ENCODE results near the gene PLEKHM2.
"Not testable (repeated sequence)": the region's sequence is repeated elsewhere in the genome, so short reads cannot be mapped to it uniquely, and the experiment has no call there.

Gene PLEKHM2

DNA sequence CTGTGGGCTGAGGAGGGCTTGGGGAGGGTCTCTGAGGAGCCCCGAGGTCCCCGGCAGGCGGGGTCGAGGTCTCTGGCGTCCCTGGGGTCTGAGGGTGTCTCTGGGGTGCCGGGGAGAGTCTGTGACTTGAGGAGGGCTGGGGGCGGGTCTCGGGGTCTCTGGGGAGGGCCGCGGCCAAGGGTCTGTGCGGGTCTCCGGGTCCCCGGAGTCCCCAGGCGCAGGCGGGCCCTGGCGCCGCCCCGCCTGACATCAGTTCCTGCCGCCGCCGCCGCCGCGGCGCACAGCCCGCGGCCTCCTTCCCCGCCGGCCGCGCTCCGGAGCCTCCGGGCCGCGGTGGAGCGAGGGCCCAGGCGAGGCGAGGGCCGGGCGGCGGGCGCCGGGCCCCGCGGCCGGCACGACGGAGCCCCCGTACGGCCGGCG lies at the start of gene PLEKHM2:
TSS of gene PLEKHM2 (plus strand) at position 279 of the 420 bp plus-strand sequence. CDS start 239 bp downstream, outside the sequence.
- peaks cover 51% of the 10 kb centered on the region for H3K79me2 ChIP-seq (ENCODE audit: control insufficient read depth, insufficient read depth, low read length, unreplicated experiment)
- peaks cover 5% of the 10 kb centered on the region; the same call in 1 of the 2 replicates for H3K36me3 ChIP-seq (ENCODE audit: insufficient read depth, low read length)
- peak within 1 kb of the TSS; percentile 97 for H3K4me3 ChIP-seq (ENCODE audit: low read depth, low read length)
- peak within 1 kb of the TSS; percentile 86 for H3K27ac ChIP-seq (ENCODE audit: low read depth, low read length)
- peak within 1 kb of the TSS; percentile 94 for H2AFZ ChIP-seq (ENCODE audit: low read length, unreplicated experiment)
- H3K4me1 ChIP-seq (ENCODE audit: control insufficient read depth, insufficient read depth, low read length, unreplicated experiment): peaks cover 39% of the 10 kb centered on the region
- H3K27me3 ChIP-seq (ENCODE audit: insufficient read depth, low read length): no peaks in the 10 kb centered on the region

- Histone ChIP-seq H3K36me3 (ENCODE audit: insufficient read depth, low read length) (peaks cover 23% of the 10 kb centered on the region), H3K4me1 (ENCODE audit: control insufficient read depth, insufficient read depth, low read length, unreplicated experiment) (no peaks in the 10 kb centered on the region), H3K27ac (ENCODE audit: low read depth, low read length) (no peak overlapping the region), H3K79me2 (ENCODE audit: control insufficient read depth, insufficient read depth, low read length, unreplicated experiment) (no peaks in the 10 kb centered on the region), H3K4me3 (ENCODE audit: low read depth, low read length) (no peak overlapping the region), H2AFZ (ENCODE audit: low read length, unreplicated experiment) (no peak overlapping the region), H3K27me3 (ENCODE audit: insufficient read depth, low read length) (no peaks in the 10 kb centered on the region)
Observed at GRCh38 chr1:15636436-15636835, 47.7 kb upstream of the PLEKHM2 start.

DNA sequence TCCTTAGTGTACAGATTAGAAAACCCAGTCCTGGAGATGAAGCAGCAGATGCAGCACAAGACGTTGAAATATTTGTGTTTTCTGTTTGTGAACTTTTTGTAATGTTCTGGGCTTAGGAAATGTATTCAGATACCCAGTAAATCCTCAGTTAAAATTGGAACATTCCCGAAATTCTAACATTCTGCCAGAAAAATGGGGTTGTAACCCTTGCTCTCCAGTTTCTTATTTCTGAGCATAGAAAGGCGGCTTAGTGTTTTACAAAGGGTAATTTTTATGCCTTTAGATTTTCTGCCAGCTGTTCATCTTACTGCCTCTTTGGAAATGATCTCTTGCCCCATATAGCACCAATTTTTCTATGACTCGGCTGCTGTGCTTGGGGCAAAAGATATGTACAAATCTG lies 46.3 kb upstream of the PLEKHM2 start:
- Histone ChIP-seq H3K27ac (ENCODE audit: low read depth, low read length) (no peak overlapping the region), H3K79me2 (ENCODE audit: control insufficient read depth, insufficient read depth, low read length, unreplicated experiment) (no peaks in the 10 kb centered on the region), H3K4me1 (ENCODE audit: control insufficient read depth, insufficient read depth, low read length, unreplicated experiment) (no peaks in the 10 kb centered on the region), H3K27me3 (ENCODE audit: insufficient read depth, low read length) (no peaks in the 10 kb centered on the region), H2AFZ (ENCODE audit: low read length, unreplicated experiment) (no peak overlapping the region), H3K4me3 (ENCODE audit: low read depth, low read length) (no peak overlapping the region), H3K36me3 (ENCODE audit: insufficient read depth, low read length) (peaks cover 21% of the 10 kb centered on the region)

- Histone ChIP-seq H3K4me1 (ENCODE audit: control insufficient read depth, insufficient read depth, low read length, unreplicated experiment) (no peaks in the 10 kb centered on the region), H2AFZ (ENCODE audit: low read length, unreplicated experiment) (no peak overlapping the region), H3K4me3 (ENCODE audit: low read depth, low read length) (no peak overlapping the region), H3K36me3 (ENCODE audit: insufficient read depth, low read length) (peaks cover 16% of the 10 kb centered on the region), H3K27me3 (ENCODE audit: insufficient read depth, low read length) (no peaks in the 10 kb centered on the region), H3K27ac (ENCODE audit: low read depth, low read length) (no peak overlapping the region), H3K79me2 (ENCODE audit: control insufficient read depth, insufficient read depth, low read length, unreplicated experiment) (no peaks in the 10 kb centered on the region)
Observed at GRCh38 chr1:15639262-15639661, 44.9 kb upstream of the PLEKHM2 start.

- Histone ChIP-seq H3K27me3 (ENCODE audit: insufficient read depth, low read length) (no peaks in the 10 kb centered on the region), H3K4me3 (ENCODE audit: low read depth, low read length) (no peak overlapping the region), H2AFZ (ENCODE audit: low read length, unreplicated experiment) (no peak overlapping the region), H3K27ac (ENCODE audit: low read depth, low read length) (no peak overlapping the region), H3K79me2 (ENCODE audit: control insufficient read depth, insufficient read depth, low read length, unreplicated experiment) (no peaks in the 10 kb centered on the region), H3K4me1 (ENCODE audit: control insufficient read depth, insufficient read depth, low read length, unreplicated experiment) (no peaks in the 10 kb centered on the region), H3K36me3 (ENCODE audit: insufficient read depth, low read length) (peaks cover 15% of the 10 kb centered on the region)
Observed at GRCh38 chr1:15639931-15640330, 44.2 kb upstream of the PLEKHM2 start.

- no peak overlapping the region for H2AFZ ChIP-seq (ENCODE audit: low read length, unreplicated experiment)
- no peaks in the 10 kb centered on the region for H3K4me1 ChIP-seq (ENCODE audit: control insufficient read depth, insufficient read depth, low read length, unreplicated experiment)
- H3K27ac ChIP-seq (ENCODE audit: low read depth, low read length): no peak overlapping the region
- H3K79me2 ChIP-seq (ENCODE audit: control insufficient read depth, insufficient read depth, low read length, unreplicated experiment): peaks cover 2% of the 10 kb centered on the region
- no peaks in the 10 kb centered on the region for H3K27me3 ChIP-seq (ENCODE audit: insufficient read depth, low read length)
- peaks cover 15% of the 10 kb centered on the region for H3K36me3 ChIP-seq (ENCODE audit: insufficient read depth, low read length)
- no peak overlapping the region for H3K4me3 ChIP-seq (ENCODE audit: low read depth, low read length)
Observed at GRCh38 chr1:15640667-15641066, 43.5 kb upstream of the PLEKHM2 start.

DNA sequence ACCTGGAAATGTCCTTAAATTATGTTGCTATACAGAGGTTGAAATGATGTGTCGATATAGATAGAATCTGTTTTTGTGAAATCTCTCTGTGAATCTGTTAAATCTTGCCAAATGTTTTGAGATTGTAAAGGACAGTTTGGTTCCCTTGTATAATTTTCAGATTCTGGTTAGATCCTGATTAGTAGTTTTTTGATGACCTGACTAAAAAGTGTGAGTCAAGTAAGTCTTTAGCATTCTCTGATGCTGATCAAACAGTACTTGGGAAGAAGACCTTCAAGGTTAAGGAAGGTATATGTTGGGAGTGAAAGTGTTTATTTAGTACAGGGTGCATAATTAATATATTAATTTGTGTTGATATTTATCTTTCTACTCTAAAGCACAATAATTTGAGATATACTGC lies 34.2 kb upstream of the PLEKHM2 start:
- Histone ChIP-seq H3K36me3 (ENCODE audit: insufficient read depth, low read length) (peaks cover 12% of the 10 kb centered on the region), H2AFZ (ENCODE audit: low read length, unreplicated experiment) (no peak overlapping the region), H3K79me2 (ENCODE audit: control insufficient read depth, insufficient read depth, low read length, unreplicated experiment) (peaks cover 2% of the 10 kb centered on the region), H3K27me3 (ENCODE audit: insufficient read depth, low read length) (no peaks in the 10 kb centered on the region), H3K27ac (ENCODE audit: low read depth, low read length) (no peak overlapping the region), H3K4me3 (ENCODE audit: low read depth, low read length) (no peak overlapping the region), H3K4me1 (ENCODE audit: control insufficient read depth, insufficient read depth, low read length, unreplicated experiment) (peaks cover 9% of the 10 kb centered on the region)

GRCh38 chr1:15650433-15650832 lies 33.7 kb upstream of the PLEKHM2 start:
- Histone ChIP-seq H3K4me1 (ENCODE audit: control insufficient read depth, insufficient read depth, low read length, unreplicated experiment) (peaks cover 9% of the 10 kb centered on the region), H3K79me2 (ENCODE audit: control insufficient read depth, insufficient read depth, low read length, unreplicated experiment) (no peaks in the 10 kb centered on the region), H3K4me3 (ENCODE audit: low read depth, low read length) (no peak overlapping the region), H2AFZ (ENCODE audit: low read length, unreplicated experiment) (no peak overlapping the region), H3K27ac (ENCODE audit: low read depth, low read length) (no peak overlapping the region), H3K27me3 (ENCODE audit: insufficient read depth, low read length) (no peaks in the 10 kb centered on the region), H3K36me3 (ENCODE audit: insufficient read depth, low read length) (peaks cover 12% of the 10 kb centered on the region)

DNA sequence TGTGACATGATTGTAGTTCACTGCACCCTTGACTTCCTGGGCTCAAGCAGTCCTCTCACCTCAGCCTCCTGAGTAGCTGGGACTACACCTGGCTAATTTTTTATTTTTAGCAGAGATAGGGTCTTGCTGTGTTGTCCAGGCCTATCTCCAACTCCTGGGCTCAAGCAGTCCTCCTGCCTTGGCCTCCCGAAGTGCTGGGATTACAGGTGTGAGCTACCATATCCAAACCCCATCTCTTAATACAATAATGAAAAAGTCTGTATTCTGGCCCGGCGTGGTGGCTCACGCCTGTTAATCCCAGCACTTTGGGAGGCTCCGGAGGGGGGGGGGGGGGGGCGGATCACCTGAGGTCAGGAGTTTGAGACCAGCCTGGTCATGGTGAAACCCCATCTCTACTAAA lies 32.0 kb upstream of the PLEKHM2 start:
- H3K79me2 ChIP-seq (ENCODE audit: control insufficient read depth, insufficient read depth, low read length, unreplicated experiment); H2AFZ ChIP-seq (ENCODE audit: low read length, unreplicated experiment); H3K4me3 ChIP-seq (ENCODE audit: low read depth, low read length); H3K27me3 ChIP-seq (ENCODE audit: insufficient read depth, low read length); H3K4me1 ChIP-seq (ENCODE audit: control insufficient read depth, insufficient read depth, low read length, unreplicated experiment); H3K27ac ChIP-seq (ENCODE audit: low read depth, low read length): not testable (repeated sequence)
- H3K36me3 ChIP-seq (ENCODE audit: insufficient read depth, low read length): peaks cover 23% of the 10 kb centered on the region

- Histone ChIP-seq H3K79me2 (ENCODE audit: control insufficient read depth, insufficient read depth, low read length, unreplicated experiment) (no peaks in the 10 kb centered on the region), H3K36me3 (ENCODE audit: insufficient read depth, low read length) (peaks cover 32% of the 10 kb centered on the region), H2AFZ (ENCODE audit: low read length, unreplicated experiment) (no peak overlapping the region), H3K4me3 (ENCODE audit: low read depth, low read length) (no peak overlapping the region), H3K4me1 (ENCODE audit: control insufficient read depth, insufficient read depth, low read length, unreplicated experiment) (peaks cover 9% of the 10 kb centered on the region), H3K27me3 (ENCODE audit: insufficient read depth, low read length) (no peaks in the 10 kb centered on the region), H3K27ac (ENCODE audit: low read depth, low read length) (no peak overlapping the region)
Observed at GRCh38 chr1:15654091-15654690, 29.9 kb upstream of the PLEKHM2 start.

- Histone ChIP-seq H3K4me1 (ENCODE audit: control insufficient read depth, insufficient read depth, low read length, unreplicated experiment) (no peaks in the 10 kb centered on the region), H3K4me3 (ENCODE audit: low read depth, low read length) (no peak overlapping the region), H3K36me3 (ENCODE audit: insufficient read depth, low read length) (peaks cover 50% of the 10 kb centered on the region), H3K27me3 (ENCODE audit: insufficient read depth, low read length) (no peaks in the 10 kb centered on the region), H2AFZ (ENCODE audit: low read length, unreplicated experiment) (no peak overlapping the region), H3K79me2 (ENCODE audit: control insufficient read depth, insufficient read depth, low read length, unreplicated experiment) (no peaks in the 10 kb centered on the region), H3K27ac (ENCODE audit: low read depth, low read length) (no peak overlapping the region)
Observed at GRCh38 chr1:15656464-15656863, 27.7 kb upstream of the PLEKHM2 start.
